Testis (tissue), 3 donors: ENCODE results near the gene WNK2. TPM values are rescaled to one million over a fixed set of nuclear protein-coding genes. Genes with fewer than 3 reads are reported as not detected.

Experiments
- DNase-seq: peaks from one replicate; pipeline ENCODE4 v3.0.0-alpha.2; 2019
- H3K27ac ChIP-seq, 2 donors: fragments of 200-600 bp; sonication (generic); one replicate each; pipeline ENCODE4 v1.5.1; 2019
- H3K27me3 ChIP-seq: fragments of 200-600 bp; sonication (generic); one replicate; pipeline ENCODE4 v1.5.1; 2019
- H3K36me3 ChIP-seq: fragments of 200-600 bp; sonication (generic); one replicate; pipeline ENCODE4 v1.5.1; 2017; ENCODE audit warnings: low read depth; ENCODE audit errors: missing control alignments
- H3K4me1 ChIP-seq: fragments of 200-600 bp; sonication (generic); one replicate; pipeline ENCODE4 v1.5.1; 2019
- H3K4me3 ChIP-seq, 2 donors: fragments of 200-600 bp; sonication (generic); one replicate each; pipeline ENCODE4 v1.5.1; 2017 to 2019
- H3K9me3 ChIP-seq: fragments of 200-600 bp; sonication (generic); one replicate; pipeline ENCODE4 v1.5.1; 2017
- POLR2A ChIP-seq: fragments of 450-650 bp; IDR thresholded peaks from one replicate; pipeline ENCODE4 v1.6.1; 2017; ENCODE audit warnings: antibody characterized with exemption, mild to moderate bottlenecking, moderate library complexity
- WGBS, 2 donors: methylation state at CpG; one replicate each; pipeline ENCODE4 v1.1.5; 2018; 5-methylcytosine and 5-hydroxymethylcytosine counted together
- intact Hi-C: fragments of 100-400 bp; cut with DNase I; formaldehyde crosslinking; loops from one replicate; pipeline ENCODE4 v1.15.1; 2023; ENCODE audit warnings: low total_unique reads
- polyA plus RNA-seq: library from polyadenylated mRNA; stranded (reverse); fragments of 350-450 nt; fragmentation: Illumina TruSeq; extraction: RNeasy Lipid Tissue Mini Kit (QIAGEN cat#74804); gene quantifications from one replicate; pipeline ENCODE4 v1.2.3, GENCODE V29; 2014; ENCODE audit warnings: low read depth, low replicate concordance; ENCODE audit not compliant: insufficient read depth
- total RNA-seq, 2 donors: library from RNA; depleted of rRNA; stranded (reverse); fragments of >200 nt; gene quantifications; one replicate each; pipeline ENCODE4 v1.2.3, GENCODE V29; 2016
- TF ChIP-seq, protein P1 (sequence below), 3 experiments: fragments of 450-650 bp in 2 of 3; fragments of 200-600 bp in 1 of 3; sonication (generic) in 1 of 3; IDR thresholded peaks; one replicate each; pipeline ENCODE4 v1.5.1; 2016 to 2019; ENCODE audit warnings: antibody characterized with exemption in 3 of 3, mild to moderate bottlenecking in 2 of 3, moderate library complexity in 1 of 3

Gene WNK2
- total and polyA plus RNA-seq, 3 donors from 2014 or later = 29.0 to 91.1 (median 50.5) TPM

DNA sequence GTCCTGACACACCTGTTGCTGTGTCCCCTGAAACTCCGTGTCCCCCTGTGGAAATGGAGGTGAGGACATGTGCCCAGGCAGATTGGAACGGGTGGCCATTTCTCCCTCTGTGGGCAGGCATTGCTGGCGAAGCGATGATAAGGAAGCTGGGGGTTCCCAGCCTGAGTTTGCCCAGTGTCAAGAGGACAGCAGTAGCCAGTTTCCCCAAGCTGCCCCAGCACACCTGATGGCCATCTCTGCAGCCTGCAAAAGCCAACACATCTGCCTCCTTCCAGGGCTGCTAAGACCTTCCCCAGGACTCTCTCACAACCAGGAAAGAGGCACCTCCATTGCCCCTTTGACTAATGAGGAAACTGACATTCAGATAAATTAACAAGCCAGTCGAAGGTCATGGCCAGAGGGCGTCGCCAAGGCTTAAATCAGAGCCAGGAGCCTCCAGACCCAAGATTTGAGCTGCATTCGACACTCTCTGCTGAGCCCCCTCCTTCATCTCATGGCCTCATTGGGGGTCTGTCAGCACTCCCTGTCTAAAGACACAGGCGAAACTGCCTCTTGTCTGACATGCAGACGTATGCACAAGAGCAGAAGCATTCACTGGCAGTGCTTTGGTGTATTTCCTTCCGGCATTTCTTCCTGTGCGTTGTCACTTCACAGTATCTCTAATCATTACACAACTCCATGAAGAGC lies 10.4 kb upstream of the WNK2 start:
- no peak overlapping the region for H3K4me3 ChIP-seq
- H3K27me3 ChIP-seq = no peaks in the 10 kb centered on the region
- H3K27ac ChIP-seq = no peak overlapping the region
- no peak for TF ChIP-seq POLR2A
- WGBS, 2 donors = 72 to 79% methylated on average over 12 of the region's 12 CpGs
- no peak for DNase-seq
- intact Hi-C loops = no loop called here
- H3K4me1 ChIP-seq = peaks cover 3% of the 10 kb centered on the region
- no peaks in the 10 kb centered on the region for H3K36me3 ChIP-seq
- no peaks in the 10 kb centered on the region for H3K9me3 ChIP-seq

DNA sequence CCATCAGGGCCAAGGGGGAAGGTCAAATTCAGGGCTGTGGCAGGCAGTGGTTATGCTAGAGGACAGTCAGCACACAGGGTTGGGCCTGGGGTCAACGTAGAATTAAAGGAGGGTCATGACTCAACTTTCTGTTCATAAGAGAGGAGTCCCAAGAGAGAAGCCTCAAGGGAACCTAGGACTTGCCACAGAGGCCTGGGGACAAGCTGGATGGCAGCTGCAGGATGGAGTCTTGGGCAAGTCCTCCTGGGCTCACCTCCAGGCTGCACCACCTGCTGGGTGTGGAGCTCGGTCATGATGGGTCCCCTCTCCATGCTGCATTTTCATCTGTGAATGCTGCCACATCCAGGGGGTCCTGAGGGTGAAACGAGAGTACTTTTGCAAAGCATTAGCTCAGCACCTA lies 9.0 kb upstream of the WNK2 start:
- Histone ChIP-seq H3K36me3 (no peaks in the 10 kb centered on the region), H3K27ac (no peak overlapping the region), H3K4me1 (no peaks in the 10 kb centered on the region), H3K4me3 (no peak overlapping the region), H3K27me3 (no peaks in the 10 kb centered on the region), H3K9me3 (no peaks in the 10 kb centered on the region)
- DNase-seq = no peak
- intact Hi-C loops = no loop called here
- TF ChIP-seq POLR2A = no peak
- TF ChIP-seq, protein P1, sequence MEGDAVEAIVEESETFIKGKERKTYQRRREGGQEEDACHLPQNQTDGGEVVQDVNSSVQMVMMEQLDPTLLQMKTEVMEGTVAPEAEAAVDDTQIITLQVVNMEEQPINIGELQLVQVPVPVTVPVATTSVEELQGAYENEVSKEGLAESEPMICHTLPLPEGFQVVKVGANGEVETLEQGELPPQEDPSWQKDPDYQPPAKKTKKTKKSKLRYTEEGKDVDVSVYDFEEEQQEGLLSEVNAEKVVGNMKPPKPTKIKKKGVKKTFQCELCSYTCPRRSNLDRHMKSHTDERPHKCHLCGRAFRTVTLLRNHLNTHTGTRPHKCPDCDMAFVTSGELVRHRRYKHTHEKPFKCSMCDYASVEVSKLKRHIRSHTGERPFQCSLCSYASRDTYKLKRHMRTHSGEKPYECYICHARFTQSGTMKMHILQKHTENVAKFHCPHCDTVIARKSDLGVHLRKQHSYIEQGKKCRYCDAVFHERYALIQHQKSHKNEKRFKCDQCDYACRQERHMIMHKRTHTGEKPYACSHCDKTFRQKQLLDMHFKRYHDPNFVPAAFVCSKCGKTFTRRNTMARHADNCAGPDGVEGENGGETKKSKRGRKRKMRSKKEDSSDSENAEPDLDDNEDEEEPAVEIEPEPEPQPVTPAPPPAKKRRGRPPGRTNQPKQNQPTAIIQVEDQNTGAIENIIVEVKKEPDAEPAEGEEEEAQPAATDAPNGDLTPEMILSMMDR (IDR thresholded peaks at IDR 0.05) = no peak
- WGBS, 2 donors = 79 to 89% methylated on average over 3 of the region's 3 CpGs

DNA sequence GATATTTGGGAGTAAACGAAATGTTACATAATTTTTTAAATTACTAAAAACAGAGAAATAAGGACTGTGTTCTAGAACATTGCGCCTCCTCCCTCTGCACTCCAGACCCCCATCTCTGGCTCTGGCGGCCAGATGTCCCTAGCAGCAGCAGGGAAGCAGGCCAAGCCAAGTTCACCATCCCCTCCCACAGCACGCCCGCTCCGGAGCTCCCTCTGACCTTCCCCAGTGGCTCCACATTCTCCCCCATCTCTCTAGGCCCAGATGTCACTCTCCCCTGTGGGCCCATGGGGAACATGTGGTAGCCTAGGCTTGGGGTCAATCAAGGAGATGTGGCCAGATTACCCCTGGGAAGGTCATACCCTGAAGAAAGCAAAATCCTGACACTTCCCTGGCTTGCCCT lies 6.3 kb upstream of the WNK2 start:
- TF ChIP-seq, protein P1 (IDR thresholded peaks at IDR 0.05) = no peak
- no peaks in the 10 kb centered on the region for H3K27me3 ChIP-seq
- no peaks in the 10 kb centered on the region for H3K36me3 ChIP-seq
- intact Hi-C loops = no loop called here
- H3K4me3 ChIP-seq = no peak overlapping the region
- DNase-seq = no peak
- no peak overlapping the region for H3K27ac ChIP-seq
- WGBS, 2 donors = 65 to 72% methylated on average over 6 of the region's 6 CpGs
- H3K4me1 ChIP-seq = no peaks in the 10 kb centered on the region
- H3K9me3 ChIP-seq = no peaks in the 10 kb centered on the region

DNA sequence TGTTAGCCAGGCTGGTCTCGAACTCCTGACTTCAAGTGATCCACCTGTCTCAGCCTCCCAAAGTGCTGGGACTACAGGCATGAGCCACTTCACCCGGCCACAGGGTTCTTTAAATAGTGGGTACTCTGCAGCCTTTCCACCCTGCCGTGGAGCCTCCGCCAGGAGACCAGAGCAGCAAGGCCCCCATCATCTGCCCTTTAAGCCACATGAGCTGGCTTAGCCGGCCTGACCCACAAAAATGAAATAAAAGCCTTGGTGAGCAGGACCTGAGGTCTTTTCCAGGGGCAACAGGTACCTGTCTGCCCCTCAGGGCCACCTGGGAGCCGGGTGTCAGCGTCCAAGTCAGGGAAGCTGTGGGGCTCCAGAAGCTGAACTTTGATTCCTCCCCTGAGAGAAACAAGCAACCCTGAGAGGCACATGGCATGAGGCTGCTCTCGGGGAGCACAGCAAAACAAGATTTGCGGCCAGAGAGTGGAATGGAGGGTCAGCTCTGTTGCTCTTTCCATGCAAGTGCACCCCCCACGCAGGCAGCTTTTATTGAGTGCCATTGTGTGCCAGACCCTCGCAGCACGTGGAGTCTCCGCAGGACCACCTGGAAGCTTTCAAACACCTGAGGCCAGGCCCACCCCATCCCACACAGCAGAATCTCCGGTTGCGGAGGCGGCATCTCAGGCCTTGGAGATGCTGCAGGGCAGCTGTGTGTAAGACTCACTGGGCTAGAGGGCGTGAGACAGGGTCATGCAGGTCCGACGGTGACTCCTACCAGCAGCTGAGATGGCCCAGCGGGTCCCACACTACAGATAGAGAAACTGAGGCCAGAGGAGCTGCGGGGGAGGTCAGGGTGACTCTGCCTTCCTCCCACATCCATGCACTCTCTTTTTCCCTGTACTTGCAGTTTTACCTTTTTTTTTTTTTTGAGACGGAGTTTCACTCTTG lies 4.8 kb upstream of the WNK2 start:
- WGBS, 2 donors = 88 to 89% methylated on average over 8 to 21 of the region's 22 CpGs
- TF ChIP-seq, protein P1 (IDR thresholded peaks at IDR 0.05) = no peak
- TF ChIP-seq POLR2A = no peak
- H3K36me3 ChIP-seq = no peaks in the 10 kb centered on the region
- no peaks in the 10 kb centered on the region for H3K27me3 ChIP-seq
- intact Hi-C loops = no loop called here
- no peak for DNase-seq
- no peak overlapping the region for H3K27ac ChIP-seq
- no peaks in the 10 kb centered on the region for H3K9me3 ChIP-seq
- no peak overlapping the region for H3K4me3 ChIP-seq
- H3K4me1 ChIP-seq = peaks cover 3% of the 10 kb centered on the region

DNA sequence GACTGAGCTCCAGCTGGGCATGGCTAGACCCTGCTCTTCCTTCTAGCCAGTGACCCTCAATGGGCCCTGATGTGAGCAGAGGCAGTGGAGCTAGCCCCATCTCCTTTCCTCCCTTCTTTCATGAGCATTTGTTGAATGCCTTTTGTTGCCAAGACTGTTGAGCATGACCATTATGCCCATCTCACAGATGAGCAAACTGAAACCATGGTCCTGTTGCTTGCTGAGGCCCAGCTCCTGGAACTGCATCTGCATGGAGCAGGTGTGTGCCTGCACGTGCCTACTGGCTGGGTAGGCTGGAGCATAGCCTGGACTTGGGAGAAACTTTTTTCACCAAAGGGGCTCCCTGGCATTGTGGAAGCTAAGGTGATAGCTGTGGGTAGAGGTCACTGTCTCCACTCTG lies 3.0 kb upstream of the WNK2 start:
- intact Hi-C loops = no loop called here
- no peak for DNase-seq
- Histone ChIP-seq H3K9me3 (no peaks in the 10 kb centered on the region), H3K27me3 (no peaks in the 10 kb centered on the region), H3K36me3 (no peaks in the 10 kb centered on the region), H3K27ac (no peak overlapping the region), H3K4me1 (peaks cover 3% of the 10 kb centered on the region), H3K4me3 (no peak overlapping the region)
- WGBS, 2 donors = 88 to 100% methylated on average over 1 of the region's 1 CpG
- TF ChIP-seq, protein P1 (IDR thresholded peaks at IDR 0.05) = no peak
- no peak for TF ChIP-seq POLR2A
